ENCODE measurements around the gene PDE7B. TPM values are rescaled to one million over a fixed set of nuclear protein-coding genes. Genes with fewer than 3 reads are reported as not detected.

The PDE7B gene
- total RNA-seq, 1 experiment from 2014 or later, result not detected

GRCh38 chr6:135976585-135976984 is 125.1 kb downstream of the PDE7B start (continued):
- no peak for TF ChIP-seq ZNF532 (CRISPR knock-in tag; IDR thresholded peaks at IDR 0.05; ENCODE audit: borderline replicate concordance)

GRCh38 chr6:135983093-135983492 is 131.6 kb downstream of the PDE7B start:
- Mint-ChIP-seq H3K27ac (no peak overlapping the region), H3K9me3 (no peaks in the 10 kb centered on the region), H3K4me3 (no peak overlapping the region), H3K36me3 (no peaks in the 10 kb centered on the region), H3K27me3 (ENCODE audit: low read depth) (no peaks in the 10 kb centered on the region), H3K4me1 (peaks cover 4% of the 10 kb centered on the region; the same call in 1 of the 2 replicates)
- ChIA-PET CTCF (no interaction called here), POLR2A (no interaction called here)
- TF ChIP-seq CREM (CRISPR knock-in tag; IDR thresholded peaks at IDR 0.05), result no peak
- no peak for TF ChIP-seq CBFB (CRISPR knock-in tag; IDR thresholded peaks at IDR 0.05; ENCODE audit: low read depth)
- no peak for TF ChIP-seq FOXP4 (CRISPR knock-in tag; IDR thresholded peaks at IDR 0.05)
- TF ChIP-seq MLX (CRISPR knock-in tag; IDR thresholded peaks at IDR 0.05), result no peak
- TF ChIP-seq ZNF512 (CRISPR knock-in tag; IDR thresholded peaks at IDR 0.05; ENCODE audit: borderline replicate concordance), result no peak
- TF ChIP-seq ZNF281 (CRISPR knock-in tag; IDR thresholded peaks at IDR 0.05), result no peak
- TF ChIP-seq E2F4 (CRISPR knock-in tag; IDR thresholded peaks at IDR 0.05; ENCODE audit: borderline replicate concordance, low read depth), result no peak
- no peak for TF ChIP-seq ZNF425 (CRISPR knock-in tag; conservative IDR thresholded peaks at IDR 0.05)
- no peak for TF ChIP-seq ATF1 (CRISPR knock-in tag; IDR thresholded peaks at IDR 0.05)
- TF ChIP-seq MYBL2 (CRISPR knock-in tag; IDR thresholded peaks at IDR 0.05), result no peak
- no peak for TF ChIP-seq TP53 (CRISPR knock-in tag; IDR thresholded peaks at IDR 0.05)
- no peak for TF ChIP-seq SP1 (CRISPR knock-in tag; conservative IDR thresholded peaks at IDR 0.05)
- TF ChIP-seq MXD4 (CRISPR knock-in tag; IDR thresholded peaks at IDR 0.05; ENCODE audit: borderline replicate concordance), result no peak
- DNase-seq (ENCODE audit: low spot score) (no peak), ATAC-seq (no peak)

Measured in WTC11 (cell line).